IMR-90 (cell line): ENCODE results near the gene PISD. TPM values are rescaled to one million over a fixed set of nuclear protein-coding genes. Genes with fewer than 3 reads are reported as not detected.

Experiments used
- ATAC-seq: fragments of 200-7000 bp; cut with Tn5 transposase; 2 replicates; pipeline ENCODE4 v1.9.1; 2020; ENCODE audit warnings: low read depth, mild to moderate bottlenecking, moderate library complexity
- BruUV-seq: library from RNA; stranded (reverse); fragments of 400-500 nt; replicated peaks from 2 replicates; lab custom pipeline; 2021; lab: Mats Ljungman, UMichigan
- CTCF ChIA-PET: fragments of 300-600 bp; formaldehyde crosslinking; extraction: SDS; loops from one replicate; lab custom pipeline; 2021; ENCODE audit warnings: antibody characterized with exemption; lab: Yijun Ruan, JAX
- POLR2A ChIA-PET: fragments of 300-600 bp; sonication (Branson Sonifier 250); formaldehyde crosslinking; loops from one replicate; lab custom pipeline; 2022; ENCODE audit warnings: antibody characterized with exemption; ENCODE audit not compliant: unreplicated experiment; lab: Charles Lee
- DNase-seq: peaks from one replicate; pipeline ENCODE4 v3.0.0; 2013
- H2AFZ ChIP-seq: replicated peaks from 2 replicates; pipeline ENCODE3; 2013; ENCODE audit warnings: low read length, mild to moderate bottlenecking; ENCODE audit not compliant: poor library complexity
- H2AK5ac ChIP-seq: 2 replicates; pipeline ENCODE4 v1.6.1; 2013; ENCODE audit warnings: low read depth, low read length, inconsistent platforms
- H2AK9ac ChIP-seq: replicated peaks from 2 replicates; pipeline ENCODE3; 2013; ENCODE audit warnings: mild to moderate bottlenecking, low read depth, low read length, moderate library complexity; ENCODE audit not compliant: poor library complexity
- H2BK120ac ChIP-seq: 2 replicates; pipeline ENCODE4 v1.6.1; 2013; ENCODE audit warnings: low read depth, low read length, inconsistent platforms
- H2BK15ac ChIP-seq: 3 replicates; pipeline ENCODE4 v1.6.1; 2013; ENCODE audit warnings: low read depth, low read length, inconsistent platforms
- H2BK20ac ChIP-seq: 2 replicates; pipeline ENCODE4 v1.6.1; 2013; ENCODE audit warnings: low read depth, mild to moderate bottlenecking, inconsistent platforms, low read length, moderate library complexity
- H2BK5ac ChIP-seq: 2 replicates; pipeline ENCODE4 v1.6.1; 2013; ENCODE audit warnings: mild to moderate bottlenecking, low read depth, low read length, inconsistent platforms; ENCODE audit not compliant: poor library complexity, severe bottlenecking
- H3K14ac ChIP-seq: replicated peaks from 2 replicates; pipeline ENCODE4 v1.6.1; 2013; ENCODE audit warnings: low read depth, low read length, inconsistent platforms
- H3K18ac ChIP-seq: 2 replicates; pipeline ENCODE4 v1.6.1; 2013; ENCODE audit warnings: low read depth, low read length, control low read depth
- H3K23ac ChIP-seq: 2 replicates; pipeline ENCODE4 v1.6.1; 2013; ENCODE audit warnings: low read depth, low read length, inconsistent platforms
- H3K27ac ChIP-seq: 2 replicates; pipeline ENCODE4 v1.5.1; 2013; ENCODE audit warnings: mild to moderate bottlenecking, control low read depth, low read length; ENCODE audit not compliant: insufficient read depth
- H3K27me3 ChIP-seq: 2 replicates; pipeline ENCODE4 v1.6.1; 2013; ENCODE audit warnings: low read length; ENCODE audit not compliant: control insufficient read depth, insufficient read depth
- H3K36me3 ChIP-seq: 2 replicates; pipeline ENCODE4 v1.6.1; 2013; ENCODE audit warnings: low read length, mixed read lengths; ENCODE audit not compliant: control insufficient read depth, insufficient read depth
- H3K4ac ChIP-seq: 2 replicates; pipeline ENCODE4 v1.6.1; 2013; ENCODE audit warnings: low read depth, low read length, inconsistent platforms
- H3K4me1 ChIP-seq: 2 replicates; pipeline ENCODE4 v1.6.1; 2013; ENCODE audit warnings: low read length, mixed read lengths; ENCODE audit not compliant: control insufficient read depth, insufficient read depth
- H3K4me2 ChIP-seq: 2 replicates; pipeline ENCODE4 v1.6.1; 2013; ENCODE audit warnings: low read depth, mild to moderate bottlenecking, control low read depth, low read length, moderate library complexity
- H3K4me3 ChIP-seq: 2 replicates; pipeline ENCODE4 v1.5.1; 2013; ENCODE audit warnings: low read depth, mild to moderate bottlenecking, control low read depth, low read length, moderate library complexity; ENCODE audit not compliant: insufficient read depth
- H3K56ac ChIP-seq: 2 replicates; pipeline ENCODE4 v1.6.1; 2013; ENCODE audit warnings: low read length, inconsistent platforms; ENCODE audit not compliant: insufficient read depth; ENCODE audit errors: extremely low read depth
- H3K79me1 ChIP-seq, 2 experiments: 2 replicates each; pipeline ENCODE4 v1.6.1; 2013; ENCODE audit warnings: low read length in 2 of 2, inconsistent platforms in 1 of 2, low read depth in 1 of 2
- H3K9ac ChIP-seq: 2 replicates; pipeline ENCODE4 v1.6.1; 2013; ENCODE audit warnings: low read depth, low read length, control low read depth
- H3K9me1 ChIP-seq: 2 replicates; pipeline ENCODE4 v1.6.1; 2013; ENCODE audit warnings: low read length, inconsistent platforms; ENCODE audit not compliant: insufficient read depth
- H3K9me3 ChIP-seq: 2 replicates; pipeline ENCODE4 v1.6.1; 2013; ENCODE audit warnings: low read length; ENCODE audit not compliant: control insufficient read depth, insufficient read depth
- H4K20me1 ChIP-seq: 2 replicates; pipeline ENCODE4 v1.6.1; 2013; ENCODE audit warnings: low read length, inconsistent platforms; ENCODE audit not compliant: insufficient read depth
- H4K5ac ChIP-seq: 2 replicates; pipeline ENCODE4 v1.6.1; 2013; ENCODE audit warnings: mild to moderate bottlenecking, low read depth, low read length, control low read depth
- H4K8ac ChIP-seq, 2 experiments: 2 replicates each; pipeline ENCODE4 v1.6.1; 2013; ENCODE audit warnings: low read depth in 2 of 2, low read length in 2 of 2, control low read depth in 1 of 2, inconsistent platforms in 1 of 2
- H4K91ac ChIP-seq: 2 replicates; pipeline ENCODE4 v1.6.1; 2013; ENCODE audit warnings: low read depth, low read length, inconsistent platforms; ENCODE audit not compliant: insufficient read depth
- BHLHE40 ChIP-seq: fragments of 150-350 bp; IDR thresholded peaks from 2 replicates; pipeline ENCODE4 v1.6.1; 2016; ENCODE audit warnings: mild to moderate bottlenecking, low read depth, low read length
- CHD1 ChIP-seq: IDR thresholded peaks from 2 replicates; pipeline ENCODE4 v1.6.1; 2012; ENCODE audit warnings: low read depth, low read length, improper control_type of control experiment
- FOS ChIP-seq: fragments of 150-350 bp; IDR thresholded peaks from 2 replicates; pipeline ENCODE4 v1.6.1; 2016; ENCODE audit warnings: low read depth, low read length
- MAFK ChIP-seq: IDR thresholded peaks from 2 replicates; pipeline ENCODE4 v1.6.1; 2012; ENCODE audit warnings: low read depth, low read length, improper control_type of control experiment
- MAZ ChIP-seq: IDR thresholded peaks from 2 replicates; pipeline ENCODE4 v1.6.1; 2012; ENCODE audit warnings: low read depth, mild to moderate bottlenecking, low read length, improper control_type of control experiment, moderate library complexity, borderline replicate concordance
- RAD21 ChIP-seq: IDR thresholded peaks from 2 replicates; pipeline ENCODE4 v1.6.1; 2012; ENCODE audit warnings: low read length, improper control_type of control experiment
- RCOR1 ChIP-seq: IDR thresholded peaks from 2 replicates; pipeline ENCODE4 v1.6.1; 2012; ENCODE audit warnings: mild to moderate bottlenecking, low read length, improper control_type of control experiment; ENCODE audit not compliant: insufficient replicate concordance
- RFX5 ChIP-seq: IDR thresholded peaks from 2 replicates; pipeline ENCODE4 v1.8.0; 2012; ENCODE audit warnings: low read depth, mild to moderate bottlenecking, low read length, moderate library complexity
- SMC3 ChIP-seq: fragments of 150-350 bp; IDR thresholded peaks from 2 replicates; pipeline ENCODE4 v1.6.1; 2016; ENCODE audit warnings: low read depth, mild to moderate bottlenecking, antibody characterized with exemption, low read length, moderate library complexity
- USF2 ChIP-seq: fragments of 150-350 bp; IDR thresholded peaks from 2 replicates; pipeline ENCODE4 v1.6.1; 2017; ENCODE audit warnings: mild to moderate bottlenecking, antibody characterized with exemption, low read length, low read depth
- WGBS, 2 experiments: methylation state at CpG; one replicate each; pipeline versions ENCODE4 v1.1.5 to v1.1.7; 2013; ENCODE audit warnings: missing lambda C conversion rate in 2 of 2; ENCODE audit not compliant: insufficient read length in 1 of 2; ENCODE audit errors: extremely low coverage in 2 of 2; 5-methylcytosine and 5-hydroxymethylcytosine counted together
- dilution Hi-C: fragments of 300-500 bp; cut with HindIII; formaldehyde crosslinking; loops from one replicate; pipeline ENCODE4 v1.14.3; 2018; ENCODE audit warnings: low sequenced_read_pairs; ENCODE audit not compliant: unreplicated experiment
- in situ Hi-C: fragments of 300-500 bp; cut with MboI; formaldehyde crosslinking; loops from 3 replicates; pipeline ENCODE4 v1.14.3; 2019; ENCODE audit warnings: low sequenced_read_pairs, inconsistent platforms, mixed read lengths
- intact Hi-C: fragments of 100-400 bp; cut with micrococcal nuclease; formaldehyde crosslinking; loops from 2 replicates; pipeline ENCODE4 v1.10.0; 2022
- polyA plus RNA-seq, 3 experiments: library from polyadenylated mRNA; depleted of rRNA; stranded (reverse); fragments of >200 nt; gene quantifications; 2 replicates each; pipeline ENCODE4 v1.2.3, GENCODE V29; 2012; ENCODE audit warnings: low replicate concordance in 1 of 3
- total RNA-seq: library from RNA; depleted of rRNA; stranded (reverse); fragments of >200 nt; gene quantifications from 2 replicates; pipeline ENCODE4 v1.2.3, GENCODE V29; 2012

PISD gene
- total and polyA plus RNA-seq, 2 of the 4 experiments (the other 2 are of a cell fraction) = 34.1 to 48.8 TPM

DNA sequence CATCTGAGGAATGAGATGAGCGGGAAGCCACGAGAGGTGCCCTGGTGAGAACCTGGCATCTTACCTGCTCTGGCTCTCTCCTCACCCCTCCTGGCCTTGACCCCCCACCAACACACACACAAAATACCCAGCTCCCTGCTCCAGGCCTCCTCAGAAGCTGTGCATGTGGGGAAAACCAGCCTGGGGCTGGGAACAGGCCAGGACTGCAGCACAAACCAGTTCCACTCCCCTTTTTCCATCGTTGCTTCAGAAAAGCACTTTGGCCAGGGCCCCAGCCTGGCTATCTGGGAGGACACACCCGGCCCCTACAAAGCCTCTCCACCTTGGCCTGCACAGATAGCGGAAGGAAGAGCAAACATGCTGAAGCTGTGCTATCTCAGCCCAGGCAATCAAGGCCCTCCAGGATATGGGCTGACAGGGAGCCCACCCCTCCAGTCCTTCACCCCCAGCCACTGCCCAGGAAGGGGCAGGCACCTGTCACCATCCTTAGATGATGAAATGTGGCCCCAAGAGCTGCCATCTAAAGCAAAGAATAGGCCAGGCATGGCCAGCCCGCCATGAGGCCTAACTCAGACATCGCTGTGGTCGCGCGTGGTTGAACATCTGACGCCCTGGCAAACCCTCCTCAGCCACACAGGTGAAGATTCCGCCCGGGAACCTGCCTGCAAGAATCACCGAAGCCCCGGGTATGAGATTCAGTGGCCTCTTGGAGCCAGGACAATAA lies 35.4 kb downstream of the PISD start:
- H3K18ac ChIP-seq = no peak overlapping the region
- H3K56ac ChIP-seq = no peak overlapping the region
- no peak overlapping the region; the same call in 1 of the 2 replicates for H2AK5ac ChIP-seq
- H4K5ac ChIP-seq = no peak overlapping the region
- no peak overlapping the region for H3K23ac ChIP-seq
- H2BK20ac ChIP-seq = no peak overlapping the region
- ChIA-PET POLR2A (no interaction called here), CTCF (no interaction called here)
- no peak overlapping the region for H2BK120ac ChIP-seq
- peaks cover 31% of the 10 kb centered on the region for H3K9me1 ChIP-seq
- H3K27me3 ChIP-seq = no peaks in the 10 kb centered on the region
- intact Hi-C loops (no loop called here), dilution Hi-C loops (no loop called here), in situ Hi-C loops (no loop called here)
- no peak overlapping the region for H4K8ac ChIP-seq
- TF ChIP-seq FOS = no peak
- TF ChIP-seq USF2 = no peak
- no peak for TF ChIP-seq MAZ
- no peak for TF ChIP-seq RAD21
- no peak for TF ChIP-seq SMC3
- TF ChIP-seq CHD1 = no peak
- TF ChIP-seq MAFK = no peak
- TF ChIP-seq BHLHE40 = no peak
- TF ChIP-seq RCOR1 = no peak
- TF ChIP-seq RFX5 = no peak
- H3K27ac ChIP-seq = no peak overlapping the region
- peak overlapping the region; percentile 38; the same call in 1 of the 2 replicates for H3K14ac ChIP-seq
- no peak overlapping the region for H3K4me2 ChIP-seq
- WGBS, 2 experiments = 100% methylated on average over 1 of the region's 15 CpGs; no CpG with 5 or more reads in 1 of the 2 experiments
- no TSS peak for BruUV-seq
- H2BK5ac ChIP-seq = no peak overlapping the region
- no peak overlapping the region for H2AFZ ChIP-seq
- H3K79me1 ChIP-seq = peaks cover 43 to 93% of the 10 kb centered on the region in 2 experiments
- no peak overlapping the region for H3K4me3 ChIP-seq
- no peak overlapping the region for H2BK15ac ChIP-seq
- H4K20me1 ChIP-seq = peaks cover 95% of the 10 kb centered on the region
- no peak overlapping the region for H4K91ac ChIP-seq
- peaks cover 30% of the 10 kb centered on the region for H3K36me3 ChIP-seq
- DNase-seq (no peak), ATAC-seq (no peak)
- H2AK9ac ChIP-seq = peak overlapping the region; percentile 3
- no peaks in the 10 kb centered on the region for H3K9me3 ChIP-seq
- H3K4ac ChIP-seq = 0 out of 2 replicates have a peak overlapping the region, but pooled peaks have one; percentile 17
- H3K9ac ChIP-seq = no peak overlapping the region
- peaks cover 27% of the 10 kb centered on the region for H3K4me1 ChIP-seq
